Liver (tissue), 9 donors: Measurements from ENCODE around the gene KCND2. TPM values are rescaled to one million over a fixed set of nuclear protein-coding genes. Genes with fewer than 3 reads are reported as not detected.

Experiments
- DNase-seq: peaks from one replicate; pipeline ENCODE4 v3.0.0-alpha.2; 2017; ENCODE audit warnings: low spot score
- H3K27ac ChIP-seq, 2 donors: one replicate each; pipeline ENCODE4 v1.7.0; 2013; ENCODE audit warnings: inconsistent platforms in 2 of 2, low read length in 2 of 2, control low read depth in 1 of 2, low read depth in 1 of 2, mild to moderate bottlenecking in 1 of 2
- H3K27me3 ChIP-seq, 4 donors: one replicate each; pipeline versions ENCODE4 v1.6.1 to v1.7.0; 2013; ENCODE audit warnings: low read length in 3 of 4, inconsistent platforms in 1 of 4, mild to moderate bottlenecking in 1 of 4, moderate library complexity in 1 of 4; ENCODE audit not compliant: control insufficient read depth in 4 of 4, insufficient read depth in 4 of 4
- H3K36me3 ChIP-seq, 4 donors: one replicate each; pipeline versions ENCODE4 v1.6.1 to v1.7.0; 2013; ENCODE audit warnings: low read length in 3 of 4, mild to moderate bottlenecking in 3 of 4, low read depth in 1 of 4, moderate library complexity in 1 of 4; ENCODE audit not compliant: control insufficient read depth in 4 of 4, insufficient read depth in 3 of 4
- H3K4me1 ChIP-seq, 4 donors: one replicate each; pipeline versions ENCODE4 v1.6.1 to v1.7.0; 2013; ENCODE audit warnings: low read length in 3 of 4, mild to moderate bottlenecking in 3 of 4, moderate library complexity in 1 of 4; ENCODE audit not compliant: control insufficient read depth in 4 of 4, insufficient read depth in 4 of 4
- H3K4me3 ChIP-seq, 3 donors: one replicate each; pipeline versions ENCODE4 v1.6.1 to v1.7.0; 2013; ENCODE audit warnings: low read length in 3 of 3, control low read depth in 1 of 3, low read depth in 1 of 3, mild to moderate bottlenecking in 1 of 3
- H3K9ac ChIP-seq, 2 donors: one replicate each; pipeline ENCODE4 v1.7.0; 2013; ENCODE audit warnings: low read length in 2 of 2, mild to moderate bottlenecking in 2 of 2, moderate library complexity in 2 of 2, control low read depth in 1 of 2, low read depth in 1 of 2
- H3K9me3 ChIP-seq, 4 donors: one replicate each; pipeline versions ENCODE4 v1.6.1 to v1.7.0; 2013; ENCODE audit warnings: low read length in 3 of 4; ENCODE audit not compliant: control insufficient read depth in 4 of 4
- FOXA2 ChIP-seq: IDR thresholded peaks from 2 replicates; pipeline ENCODE4 v1.6.1; 2016; ENCODE audit warnings: antibody characterized with exemption
- HNF4G ChIP-seq: IDR thresholded peaks from 2 replicates; pipeline ENCODE4 v1.6.1; 2016; ENCODE audit warnings: antibody characterized with exemption
- RXRA ChIP-seq, 2 donors: IDR thresholded peaks; 2 replicates each; pipeline ENCODE4 v1.6.1; 2017 to 2018; ENCODE audit warnings: antibody characterized with exemption in 2 of 2, mild to moderate bottlenecking in 1 of 2
- TAF1 ChIP-seq: conservative IDR thresholded peaks from 2 replicates; pipeline ENCODE4 v1.6.1; 2016; ENCODE audit warnings: antibody characterized with exemption, mild to moderate bottlenecking
- YY1 ChIP-seq: IDR thresholded peaks from 2 replicates; pipeline ENCODE4 v1.6.1; 2016; ENCODE audit warnings: antibody characterized with exemption, mild to moderate bottlenecking
- WGBS: extraction: QIAGEN DNeasy Blood & Tissue Kit; methylation state at CpG from one replicate; pipeline ENCODE4 v1.1.7; 2013; 5-methylcytosine and 5-hydroxymethylcytosine counted together
- polyA plus RNA-seq, 2 donors: library from polyadenylated mRNA; stranded (reverse) in 1 of 2; unstranded in 1 of 2; fragments of 200-250 nt in 1 of 2; fragments of >200 nt in 1 of 2; fragmentation: Nextera tagmentation in 1 of 2; extraction: Ambion mirVana in 1 of 2; gene quantifications; one replicate each; pipeline versions ENCODE4 v1.2.1 to v1.2.3, GENCODE V29; 2013 to 2015
- total RNA-seq, 2 donors: library from RNA; depleted of rRNA; stranded (reverse); fragments of >200 nt; gene quantifications; one replicate each; pipeline ENCODE4 v1.2.3, GENCODE V29; 2014
- TF ChIP-seq, protein P1 (sequence below): IDR thresholded peaks from 2 replicates; pipeline ENCODE4 v1.6.1; 2016; ENCODE audit warnings: antibody characterized with exemption
- TF ChIP-seq, protein P2 (sequence below): IDR thresholded peaks from 2 replicates; pipeline ENCODE4 v1.6.1; 2016; ENCODE audit warnings: antibody characterized with exemption
- TF ChIP-seq, protein P3 (sequence below): IDR thresholded peaks from 2 replicates; pipeline ENCODE4 v1.6.1; 2016; ENCODE audit warnings: antibody characterized with exemption, mild to moderate bottlenecking
- TF ChIP-seq, protein P4 (sequence below): IDR thresholded peaks from 2 replicates; pipeline ENCODE4 v1.6.1; 2016; ENCODE audit warnings: antibody characterized with exemption
- TF ChIP-seq, protein P5 (sequence below): fragments of 150-350 bp; IDR thresholded peaks from 2 replicates; pipeline ENCODE4 v1.5.1; 2017; ENCODE audit warnings: improper control_type of control experiment, low read depth, low read length; ENCODE audit not compliant: missing input control
- donor health status: healthy.
- donor health status: healthy.
- donor health status: healthy.
- donor health status: healthy.
- donor health status: healthy.

KCND2 gene
- total and polyA plus RNA-seq, 4 donors = 0.02 to 0.22 (median 0.07) TPM

DNA sequence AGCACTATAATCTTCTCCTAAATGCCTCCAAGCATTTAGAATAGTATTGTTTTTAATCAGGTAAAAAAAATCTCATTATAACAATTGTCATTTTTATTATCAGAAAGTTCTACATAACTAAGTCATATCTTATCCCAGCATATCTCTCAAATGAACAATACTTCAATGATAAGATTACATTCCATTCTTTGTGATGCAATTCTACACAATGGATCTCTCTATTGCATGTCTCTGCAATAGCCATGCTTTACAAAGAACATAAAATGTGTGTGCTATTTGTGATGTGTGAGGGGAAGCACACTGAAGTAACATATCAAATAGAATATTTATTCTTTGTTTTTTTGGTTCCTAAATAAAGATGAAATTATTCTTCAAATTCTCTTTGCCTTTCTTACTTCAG, 389.3 kb downstream of the KCND2 start (continued):
- TF ChIP-seq, protein P1, sequence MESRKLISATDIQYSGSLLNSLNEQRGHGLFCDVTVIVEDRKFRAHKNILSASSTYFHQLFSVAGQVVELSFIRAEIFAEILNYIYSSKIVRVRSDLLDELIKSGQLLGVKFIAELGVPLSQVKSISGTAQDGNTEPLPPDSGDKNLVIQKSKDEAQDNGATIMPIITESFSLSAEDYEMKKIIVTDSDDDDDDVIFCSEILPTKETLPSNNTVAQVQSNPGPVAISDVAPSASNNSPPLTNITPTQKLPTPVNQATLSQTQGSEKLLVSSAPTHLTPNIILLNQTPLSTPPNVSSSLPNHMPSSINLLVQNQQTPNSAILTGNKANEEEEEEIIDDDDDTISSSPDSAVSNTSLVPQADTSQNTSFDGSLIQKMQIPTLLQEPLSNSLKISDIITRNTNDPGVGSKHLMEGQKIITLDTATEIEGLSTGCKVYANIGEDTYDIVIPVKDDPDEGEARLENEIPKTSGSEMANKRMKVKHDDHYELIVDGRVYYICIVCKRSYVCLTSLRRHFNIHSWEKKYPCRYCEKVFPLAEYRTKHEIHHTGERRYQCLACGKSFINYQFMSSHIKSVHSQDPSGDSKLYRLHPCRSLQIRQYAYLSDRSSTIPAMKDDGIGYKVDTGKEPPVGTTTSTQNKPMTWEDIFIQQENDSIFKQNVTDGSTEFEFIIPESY = no peak
- TF ChIP-seq, protein P2, sequence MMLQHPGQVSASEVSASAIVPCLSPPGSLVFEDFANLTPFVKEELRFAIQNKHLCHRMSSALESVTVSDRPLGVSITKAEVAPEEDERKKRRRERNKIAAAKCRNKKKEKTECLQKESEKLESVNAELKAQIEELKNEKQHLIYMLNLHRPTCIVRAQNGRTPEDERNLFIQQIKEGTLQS = no peak
- TF ChIP-seq HNF4G = no peak
- TF ChIP-seq FOXA2 = no peak
- TF ChIP-seq TAF1 = no peak
- TF ChIP-seq YY1 = no peak

DNA sequence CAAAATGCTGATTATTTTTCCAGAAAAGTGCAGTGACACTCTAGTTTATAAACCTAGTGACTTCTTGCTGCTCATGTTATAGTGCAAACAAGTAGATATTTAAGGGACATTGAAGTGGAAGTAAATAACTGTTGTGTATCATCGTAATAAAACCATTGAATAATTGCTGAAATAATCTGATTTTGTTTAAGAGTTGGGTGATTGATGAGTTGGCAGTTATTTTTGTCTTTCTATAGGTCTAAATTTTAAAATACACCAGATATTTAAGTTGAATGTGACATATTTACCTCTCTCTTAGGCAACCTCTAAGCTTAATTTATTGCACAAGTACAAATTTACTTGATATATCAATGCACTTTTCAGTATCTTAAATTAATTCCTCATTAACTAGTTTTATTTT, 392.1 kb downstream of the KCND2 start:
- whole genome bisulfite sequencing = 73% methylated on average over 1 of the region's 1 CpG

More for the DNA sequence above, 392.1 kb downstream of the KCND2 start:
- Histone ChIP-seq H3K27me3 (no peaks in the 10 kb centered on the region), H3K4me1 (no peaks in the 10 kb centered on the region), H3K36me3 (no peaks in the 10 kb centered on the region), H3K9ac (no peak overlapping the region), H3K4me3 (no peak overlapping the region), H3K27ac (no peak overlapping the region), H3K9me3 (no peaks in the 10 kb centered on the region)
- no peak for DNase-seq
- TF ChIP-seq, protein P1 = no peak
- no peak for TF ChIP-seq FOXA2
- no peak for TF ChIP-seq RXRA (IDR thresholded peaks at IDR 0.05)
- no peak for TF ChIP-seq YY1
- TF ChIP-seq, protein P3, sequence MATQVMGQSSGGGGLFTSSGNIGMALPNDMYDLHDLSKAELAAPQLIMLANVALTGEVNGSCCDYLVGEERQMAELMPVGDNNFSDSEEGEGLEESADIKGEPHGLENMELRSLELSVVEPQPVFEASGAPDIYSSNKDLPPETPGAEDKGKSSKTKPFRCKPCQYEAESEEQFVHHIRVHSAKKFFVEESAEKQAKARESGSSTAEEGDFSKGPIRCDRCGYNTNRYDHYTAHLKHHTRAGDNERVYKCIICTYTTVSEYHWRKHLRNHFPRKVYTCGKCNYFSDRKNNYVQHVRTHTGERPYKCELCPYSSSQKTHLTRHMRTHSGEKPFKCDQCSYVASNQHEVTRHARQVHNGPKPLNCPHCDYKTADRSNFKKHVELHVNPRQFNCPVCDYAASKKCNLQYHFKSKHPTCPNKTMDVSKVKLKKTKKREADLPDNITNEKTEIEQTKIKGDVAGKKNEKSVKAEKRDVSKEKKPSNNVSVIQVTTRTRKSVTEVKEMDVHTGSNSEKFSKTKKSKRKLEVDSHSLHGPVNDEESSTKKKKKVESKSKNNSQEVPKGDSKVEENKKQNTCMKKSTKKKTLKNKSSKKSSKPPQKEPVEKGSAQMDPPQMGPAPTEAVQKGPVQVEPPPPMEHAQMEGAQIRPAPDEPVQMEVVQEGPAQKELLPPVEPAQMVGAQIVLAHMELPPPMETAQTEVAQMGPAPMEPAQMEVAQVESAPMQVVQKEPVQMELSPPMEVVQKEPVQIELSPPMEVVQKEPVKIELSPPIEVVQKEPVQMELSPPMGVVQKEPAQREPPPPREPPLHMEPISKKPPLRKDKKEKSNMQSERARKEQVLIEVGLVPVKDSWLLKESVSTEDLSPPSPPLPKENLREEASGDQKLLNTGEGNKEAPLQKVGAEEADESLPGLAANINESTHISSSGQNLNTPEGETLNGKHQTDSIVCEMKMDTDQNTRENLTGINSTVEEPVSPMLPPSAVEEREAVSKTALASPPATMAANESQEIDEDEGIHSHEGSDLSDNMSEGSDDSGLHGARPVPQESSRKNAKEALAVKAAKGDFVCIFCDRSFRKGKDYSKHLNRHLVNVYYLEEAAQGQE = no peak
- TF ChIP-seq, protein P4, sequence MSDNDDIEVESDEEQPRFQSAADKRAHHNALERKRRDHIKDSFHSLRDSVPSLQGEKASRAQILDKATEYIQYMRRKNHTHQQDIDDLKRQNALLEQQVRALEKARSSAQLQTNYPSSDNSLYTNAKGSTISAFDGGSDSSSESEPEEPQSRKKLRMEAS = no peak
- TF ChIP-seq, protein P2 = no peak
- TF ChIP-seq, protein P5, sequence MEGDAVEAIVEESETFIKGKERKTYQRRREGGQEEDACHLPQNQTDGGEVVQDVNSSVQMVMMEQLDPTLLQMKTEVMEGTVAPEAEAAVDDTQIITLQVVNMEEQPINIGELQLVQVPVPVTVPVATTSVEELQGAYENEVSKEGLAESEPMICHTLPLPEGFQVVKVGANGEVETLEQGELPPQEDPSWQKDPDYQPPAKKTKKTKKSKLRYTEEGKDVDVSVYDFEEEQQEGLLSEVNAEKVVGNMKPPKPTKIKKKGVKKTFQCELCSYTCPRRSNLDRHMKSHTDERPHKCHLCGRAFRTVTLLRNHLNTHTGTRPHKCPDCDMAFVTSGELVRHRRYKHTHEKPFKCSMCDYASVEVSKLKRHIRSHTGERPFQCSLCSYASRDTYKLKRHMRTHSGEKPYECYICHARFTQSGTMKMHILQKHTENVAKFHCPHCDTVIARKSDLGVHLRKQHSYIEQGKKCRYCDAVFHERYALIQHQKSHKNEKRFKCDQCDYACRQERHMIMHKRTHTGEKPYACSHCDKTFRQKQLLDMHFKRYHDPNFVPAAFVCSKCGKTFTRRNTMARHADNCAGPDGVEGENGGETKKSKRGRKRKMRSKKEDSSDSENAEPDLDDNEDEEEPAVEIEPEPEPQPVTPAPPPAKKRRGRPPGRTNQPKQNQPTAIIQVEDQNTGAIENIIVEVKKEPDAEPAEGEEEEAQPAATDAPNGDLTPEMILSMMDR = no peak
